Muscle of back (tissue), 10 donors: ENCODE data around the gene ENPP5. TPM values are rescaled to one million over a fixed set of nuclear protein-coding genes. Genes with fewer than 3 reads are reported as not detected.

Source experiments
- polyA plus RNA-seq, 10 donors: library from polyadenylated mRNA; unstranded; fragments of 120-200 nt; gene quantifications; one replicate each; pipeline ENCODE4 v1.2.1, GENCODE V29; 2013; ENCODE audit not compliant: insufficient read length in 10 of 10

The ENPP5 gene
- polyA plus RNA-seq, 10 donors: 2.3 to 5.2 (median 3.2) TPM

Other genes starting within 250 kb of the ENPP5 start
- gene CLIC5, start 155.1 kb downstream of the ENPP5 start, polyA plus RNA-seq: 10 to 100 TPM; 12.3 to 20.3 (median 16.0) TPM
- 10 to 100 TPM; 25.2 to 49.8 (median 33.5) TPM for gene ENPP4, start 41.0 kb downstream of the ENPP5 start, polyA plus RNA-seq